Stimulated activated CD8-positive, alpha-beta memory T cell treated with anti-CD3 and anti-CD28 coated beads, Interleukin-7, amount 100 ng/mL, for 24 hours (primary cell): Measurements from ENCODE around the gene TGM3.

ENCODE experiments used
- DNase-seq: peaks from one replicate; pipeline ENCODE4 v3.0.0-alpha.2; 2020; ENCODE audit warnings: low read depth

The TGM3 gene

GRCh38 chr20:2381303-2381702, 85.5 kb downstream of the TGM3 start:
- DNase-seq = no peak

- DNase-seq = no peak
Measured at GRCh38 chr20:2382833-2383232, 87.0 kb downstream of the TGM3 start.

GRCh38 chr20:2385026-2385425, 89.2 kb downstream of the TGM3 start:
- no peak for DNase-seq

- DNase-seq = no peak
Measured at GRCh38 chr20:2385496-2385895, 89.7 kb downstream of the TGM3 start.

GRCh38 chr20:2386516-2387179, 90.8 kb downstream of the TGM3 start:
- DNase-seq = no peak

- peak; percentile 34 for DNase-seq
Measured at GRCh38 chr20:2387180-2387577, 91.4 kb downstream of the TGM3 start.

- DNase-seq = no peak
Measured at GRCh38 chr20:2387580-2387979, 91.8 kb downstream of the TGM3 start.
